Stimulated activated effector memory CD8-positive, alpha-beta T cell treated with anti-CD3 and anti-CD28 coated beads, Interleukin-12 subunit alpha, Interleukin-12 subunit beta, amount 100 ng/mL, for 72 hours (primary cell): Measurements from ENCODE around the gene FLNB.

Source experiments
- ATAC-seq: fragments of 150-1000 bp; cut with Tn5 transposase; 2 replicates; pipeline ENCODE4 v1.10.0; 2021
- DNase-seq, 2 donors: peaks; one replicate each; pipeline ENCODE4 v3.0.0; 2021 to 2022; ENCODE audit warnings: low spot score in 2 of 2
- H3K27ac Mint-ChIP-seq: one replicate; pipeline ENCODE4 v1.8.0; 2022; ENCODE audit warnings: mild to moderate bottlenecking, mixed read lengths
- H3K36me3 Mint-ChIP-seq: one replicate; pipeline ENCODE4 v1.8.0; 2022; ENCODE audit warnings: mild to moderate bottlenecking, mixed read lengths
- H3K4me1 Mint-ChIP-seq: one replicate; pipeline ENCODE4 v1.8.0; 2022; ENCODE audit warnings: mixed read lengths
- H3K4me3 Mint-ChIP-seq: one replicate; pipeline ENCODE4 v1.8.0; 2022; ENCODE audit warnings: mild to moderate bottlenecking, mixed read lengths
- H3K9me3 Mint-ChIP-seq: one replicate; pipeline ENCODE4 v1.8.0; 2022; ENCODE audit warnings: mixed read lengths

Gene FLNB

GRCh38 chr3:57999417-58000115, 8.7 kb upstream of the FLNB start:
- Mint-ChIP-seq H3K4me1 (peaks cover 17% of the 10 kb centered on the region), H3K4me3 (no peak overlapping the region), H3K27ac (no peak overlapping the region), H3K36me3 (no peaks in the 10 kb centered on the region), H3K9me3 (no peaks in the 10 kb centered on the region)
- no peak for ATAC-seq
- no peak for DNase-seq

GRCh38 chr3:58000306-58001085, 7.7 kb upstream of the FLNB start:
- Mint-ChIP-seq H3K27ac (no peak overlapping the region), H3K36me3 (no peaks in the 10 kb centered on the region), H3K9me3 (no peaks in the 10 kb centered on the region), H3K4me1 (peaks cover 17% of the 10 kb centered on the region), H3K4me3 (no peak overlapping the region)
- no peak for ATAC-seq
- no peak for DNase-seq

- ATAC-seq (no peak), DNase-seq (no peak)
- H3K36me3 Mint-ChIP-seq, result no peaks in the 10 kb centered on the region
- H3K27ac Mint-ChIP-seq, result no peak overlapping the region
- no peak overlapping the region for H3K4me3 Mint-ChIP-seq
- peaks cover 17% of the 10 kb centered on the region for H3K4me1 Mint-ChIP-seq
- H3K9me3 Mint-ChIP-seq, result no peaks in the 10 kb centered on the region
Measured at GRCh38 chr3:58001086-58001467, 7.1 kb upstream of the FLNB start.

- no peaks in the 10 kb centered on the region for H3K9me3 Mint-ChIP-seq
- no peak overlapping the region for H3K4me3 Mint-ChIP-seq
- H3K36me3 Mint-ChIP-seq, result no peaks in the 10 kb centered on the region
- H3K27ac Mint-ChIP-seq, result no peak overlapping the region
- ATAC-seq, result no peak
- no peak for DNase-seq
- peaks cover 17% of the 10 kb centered on the region for H3K4me1 Mint-ChIP-seq
Measured at GRCh38 chr3:58001979-58002378, 6.2 kb upstream of the FLNB start.

GRCh38 chr3:58003093-58003492, 5.1 kb upstream of the FLNB start:
- no peak for ATAC-seq
- no peak for DNase-seq
- H3K36me3 Mint-ChIP-seq, result no peaks in the 10 kb centered on the region
- H3K4me3 Mint-ChIP-seq, result no peak overlapping the region
- H3K4me1 Mint-ChIP-seq, result peaks cover 15% of the 10 kb centered on the region
- H3K27ac Mint-ChIP-seq, result no peak overlapping the region
- no peaks in the 10 kb centered on the region for H3K9me3 Mint-ChIP-seq

DNA sequence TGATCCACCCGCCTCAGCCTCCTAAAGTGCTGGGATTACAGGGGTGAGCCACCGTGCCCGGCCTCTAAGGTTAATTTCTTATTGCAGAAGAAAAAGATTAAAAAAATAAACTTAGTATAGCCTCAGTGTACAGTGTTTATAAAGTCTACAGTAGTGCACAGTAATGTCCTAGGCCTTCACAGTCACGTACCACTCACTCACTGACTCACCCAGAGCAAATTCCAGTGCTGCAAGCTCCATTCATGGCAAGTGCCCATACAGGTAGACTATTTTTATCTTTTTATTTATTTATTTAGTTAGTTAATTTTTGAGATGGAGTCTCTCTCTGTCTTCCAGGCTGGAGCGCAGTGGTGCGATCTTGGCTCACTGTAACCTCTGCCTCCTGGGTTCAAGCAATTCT, 3.2 kb upstream of the FLNB start:
- H3K4me3 Mint-ChIP-seq, result no peak overlapping the region
- H3K27ac Mint-ChIP-seq, result no peak overlapping the region
- DNase-seq (no peak), ATAC-seq (no peak)
- H3K36me3 Mint-ChIP-seq, result no peaks in the 10 kb centered on the region
- H3K9me3 Mint-ChIP-seq, result no peaks in the 10 kb centered on the region
- H3K4me1 Mint-ChIP-seq, result peaks cover 10% of the 10 kb centered on the region

GRCh38 chr3:58005669-58006068, 2.6 kb upstream of the FLNB start:
- DNase-seq (no peak), ATAC-seq (no peak)
- Mint-ChIP-seq H3K4me1 (peaks cover 15% of the 10 kb centered on the region), H3K4me3 (no peak overlapping the region), H3K36me3 (no peaks in the 10 kb centered on the region), H3K27ac (no peak overlapping the region), H3K9me3 (no peaks in the 10 kb centered on the region)

DNA sequence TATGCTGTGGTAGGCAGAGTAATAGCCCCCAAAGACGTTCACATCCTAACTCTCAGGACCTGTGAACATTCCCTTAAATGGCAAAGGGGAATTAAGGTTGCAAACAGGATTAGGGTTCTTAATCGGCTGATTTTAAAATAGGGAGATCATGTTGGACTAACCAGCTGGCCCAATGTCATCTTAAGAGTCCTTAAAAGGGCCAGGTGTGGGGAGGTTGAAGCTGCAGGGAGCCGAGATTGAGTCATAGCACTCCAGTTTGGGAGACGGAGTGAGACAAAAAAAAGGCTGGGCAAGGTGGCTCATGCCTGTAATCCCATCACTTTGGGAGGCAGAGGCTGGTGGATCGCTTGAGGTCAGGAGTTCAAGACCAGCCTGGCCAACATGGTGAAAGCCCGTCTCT, 1.6 kb upstream of the FLNB start:
- no peak overlapping the region for H3K4me3 Mint-ChIP-seq
- ATAC-seq (no peak), DNase-seq (no peak)

DNA sequence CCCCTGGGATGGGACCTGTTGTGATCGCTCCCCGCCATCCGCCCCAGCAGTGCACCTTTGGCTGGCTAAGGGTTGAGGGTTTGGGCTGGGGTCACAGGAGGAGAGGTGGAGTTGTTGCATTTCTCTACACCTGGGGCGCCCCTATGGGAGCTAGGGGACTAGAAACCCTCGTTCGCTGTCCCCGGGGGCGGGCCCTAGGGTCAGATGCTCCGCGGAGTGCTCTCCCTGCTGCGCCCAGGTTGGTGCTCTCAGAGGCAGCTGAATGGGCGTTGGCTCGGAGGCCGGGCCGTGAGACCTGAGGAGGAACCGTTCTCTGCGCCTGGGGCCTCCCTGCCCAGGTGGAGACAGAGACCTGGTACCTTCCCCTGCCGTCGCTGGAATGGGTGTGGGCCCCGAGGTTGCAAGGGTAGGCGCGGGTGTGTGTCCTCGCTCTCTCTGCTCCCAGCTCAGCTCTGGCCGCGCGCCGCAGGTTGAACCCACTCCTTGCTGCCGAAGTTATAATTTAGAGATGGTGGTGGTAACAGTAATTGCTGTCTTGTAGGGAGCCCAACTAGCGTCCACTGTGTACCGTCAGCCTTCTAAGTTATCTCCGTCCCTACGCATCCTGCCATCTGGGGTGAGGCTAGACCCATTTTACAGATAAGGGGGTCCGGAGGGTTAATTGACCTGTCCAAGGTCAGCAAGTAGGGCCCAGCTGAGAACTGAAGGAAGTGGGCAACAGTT, 965 bp downstream of the FLNB start:
- peak; percentile 13 to 64 for DNase-seq
- Mint-ChIP-seq H3K4me3 (peak overlapping the region; percentile 76), H3K27ac (no peak overlapping the region), H3K36me3 (no peaks in the 10 kb centered on the region), H3K9me3 (no peaks in the 10 kb centered on the region), H3K4me1 (peaks cover 30% of the 10 kb centered on the region)
- peak; percentile 14 for ATAC-seq

More for the DNA sequence above, 1.6 kb upstream of the FLNB start:
- H3K4me1 Mint-ChIP-seq, result peaks cover 15% of the 10 kb centered on the region
- no peaks in the 10 kb centered on the region for H3K36me3 Mint-ChIP-seq
- peak overlapping the region; percentile 48 for H3K27ac Mint-ChIP-seq
- H3K9me3 Mint-ChIP-seq, result no peaks in the 10 kb centered on the region

- no peak for ATAC-seq
- H3K4me3 Mint-ChIP-seq, result peak overlapping the region; percentile 76
- peaks cover 30% of the 10 kb centered on the region for H3K4me1 Mint-ChIP-seq
- H3K36me3 Mint-ChIP-seq, result no peaks in the 10 kb centered on the region
- H3K9me3 Mint-ChIP-seq, result no peaks in the 10 kb centered on the region
- no peak overlapping the region for H3K27ac Mint-ChIP-seq
- no peak for DNase-seq
Measured at GRCh38 chr3:58009749-58010535, 1.7 kb downstream of the FLNB start.

DNA sequence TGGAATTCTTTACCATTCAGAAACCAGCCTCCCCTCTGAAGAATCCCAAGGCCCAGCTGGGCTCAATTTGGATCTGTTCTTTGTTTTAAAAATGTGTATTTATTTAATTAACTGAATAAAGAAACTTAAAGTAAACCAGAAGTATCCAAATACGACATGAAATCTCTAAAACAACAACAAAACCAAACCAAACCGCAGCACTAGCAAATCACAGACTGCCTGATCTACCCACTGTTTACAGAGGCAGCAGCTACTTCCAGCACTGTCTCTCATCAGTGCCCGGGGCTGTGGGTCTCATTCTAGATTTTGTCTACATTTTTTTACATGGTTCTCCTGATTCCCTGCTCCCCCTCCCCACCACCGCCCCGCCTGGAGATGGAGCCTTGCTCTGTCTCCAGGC, 2.3 kb downstream of the FLNB start:
- H3K4me1 Mint-ChIP-seq, result peaks cover 36% of the 10 kb centered on the region

GRCh38 chr3:58011580-58011979, 3.4 kb downstream of the FLNB start:
- no peak overlapping the region for H3K4me3 Mint-ChIP-seq
- no peaks in the 10 kb centered on the region for H3K36me3 Mint-ChIP-seq
- H3K27ac Mint-ChIP-seq, result no peak overlapping the region
- ATAC-seq (no peak), DNase-seq (no peak)
- H3K4me1 Mint-ChIP-seq, result peaks cover 38% of the 10 kb centered on the region
- no peaks in the 10 kb centered on the region for H3K9me3 Mint-ChIP-seq

More for the DNA sequence above, 2.3 kb downstream of the FLNB start:
- H3K36me3 Mint-ChIP-seq, result no peaks in the 10 kb centered on the region
- ATAC-seq (no peak), DNase-seq (no peak)
- no peaks in the 10 kb centered on the region for H3K9me3 Mint-ChIP-seq
- H3K4me3 Mint-ChIP-seq, result peak overlapping the region; percentile 76
- H3K27ac Mint-ChIP-seq, result no peak overlapping the region

DNA sequence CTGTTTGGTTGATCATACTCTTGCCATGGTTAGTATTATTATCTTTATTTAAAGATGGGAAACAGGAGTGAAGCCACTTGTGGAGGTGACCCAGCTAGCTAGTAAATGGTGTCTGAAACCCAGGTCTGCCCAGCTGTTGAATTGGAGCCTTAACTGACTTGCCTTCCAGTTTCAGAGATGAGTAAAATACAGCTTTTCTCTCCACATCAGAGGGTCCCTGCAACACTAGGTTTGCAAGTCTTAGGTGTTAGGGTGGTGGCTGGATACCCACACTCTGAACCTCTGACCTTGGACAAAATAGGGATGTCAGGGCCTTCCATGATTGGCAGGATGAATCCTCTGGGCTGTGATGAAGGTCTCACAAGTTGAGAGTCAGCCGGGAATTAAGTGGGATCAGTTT, 4.1 kb downstream of the FLNB start:
- Mint-ChIP-seq H3K36me3 (no peaks in the 10 kb centered on the region), H3K27ac (no peak overlapping the region), H3K9me3 (no peaks in the 10 kb centered on the region), H3K4me3 (no peak overlapping the region), H3K4me1 (peaks cover 38% of the 10 kb centered on the region)
- no peak for ATAC-seq
- no peak for DNase-seq

DNA sequence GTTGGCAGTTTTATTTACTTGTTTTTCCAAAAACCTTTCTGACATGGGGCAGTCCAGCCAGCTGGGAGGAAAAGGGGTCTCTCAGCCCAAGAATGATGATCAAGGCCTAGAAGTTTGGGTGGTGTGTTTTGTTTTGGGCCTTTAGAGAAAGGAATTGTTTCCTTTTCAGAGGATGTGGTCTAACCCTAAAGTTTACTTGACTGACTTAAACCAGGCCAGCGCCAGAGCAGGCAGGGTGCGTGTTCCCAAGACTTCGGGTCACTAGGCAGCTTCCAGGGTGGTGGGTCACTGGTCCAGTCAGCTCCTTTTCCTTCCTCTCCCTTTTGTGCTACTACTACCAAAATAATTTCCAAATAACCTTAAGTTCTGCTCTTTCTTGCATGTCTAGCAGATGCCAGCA, 4.9 kb downstream of the FLNB start:
- no peak overlapping the region for H3K4me3 Mint-ChIP-seq
- H3K4me1 Mint-ChIP-seq, result peaks cover 38% of the 10 kb centered on the region
- ATAC-seq (no peak), DNase-seq (no peak)
- H3K36me3 Mint-ChIP-seq, result no peaks in the 10 kb centered on the region
- H3K9me3 Mint-ChIP-seq, result no peaks in the 10 kb centered on the region
- H3K27ac Mint-ChIP-seq, result peak overlapping the region; percentile 69

GRCh38 chr3:58013973-58014649, 5.9 kb downstream of the FLNB start:
- H3K4me1 Mint-ChIP-seq, result peaks cover 37% of the 10 kb centered on the region

More at GRCh38 chr3:58013973-58014649, 5.9 kb downstream of the FLNB start:
- no peak overlapping the region for H3K4me3 Mint-ChIP-seq
- DNase-seq, result no peak
- H3K36me3 Mint-ChIP-seq, result no peaks in the 10 kb centered on the region
- no peaks in the 10 kb centered on the region for H3K9me3 Mint-ChIP-seq
- H3K27ac Mint-ChIP-seq, result no peak overlapping the region
- ATAC-seq, result no peak
